GM12878 (cell line): ENCODE data around the gene DSC2. TPM values are rescaled to one million over a fixed set of nuclear protein-coding genes. Genes with fewer than 3 reads are reported as not detected.

ENCODE experiments used
- ATAC-seq: fragments of 200-7000 bp; cut with Tn5 transposase; 3 replicates; pipeline ENCODE4 v1.9.1; 2020; ENCODE audit warnings: mild to moderate bottlenecking, moderate library complexity
- BruUV-seq: library from RNA; stranded (reverse); fragments of 400-500 nt; replicated peaks from 2 replicates; lab custom pipeline; 2021; lab: Mats Ljungman, UMichigan
- CTCF ChIA-PET: fragments of 300-600 bp; sonication (Branson Sonifier 250); formaldehyde crosslinking; extraction: SDS; loops from one replicate; lab custom pipeline; 2021; ENCODE audit warnings: inconsistent platforms; lab: Yijun Ruan, JAX
- POLR2A ChIA-PET: fragments of 350-600 bp; formaldehyde crosslinking; extraction: SDS; loops from one replicate; lab custom pipeline; 2021; ENCODE audit warnings: inconsistent platforms; lab: Charles Lee
- RAD21 ChIA-PET: fragments of 300-600 bp; sonication (Branson Sonifier 250); formaldehyde crosslinking; loops from one replicate; lab custom pipeline; 2023; ENCODE audit warnings: antibody characterized with exemption; ENCODE audit not compliant: unreplicated experiment; lab: Charles Lee
- SMC1A ChIA-PET: fragments of 300-600 bp; sonication (Branson Sonifier 250); formaldehyde crosslinking; loops from one replicate; lab custom pipeline; 2023; ENCODE audit not compliant: unreplicated experiment, uncharacterized antibody; lab: Charles Lee
- DNase-seq: peaks from one replicate; pipeline ENCODE4 v3.0.0-alpha.2; 2011; ENCODE audit warnings: low read depth, low spot score
- FAIRE-seq: peaks from 3 replicates; lab custom pipeline; 2011; peaks lifted over from hg19 to GRCh38; lab: Jason Lieb, UNC
- H2AFZ ChIP-seq: 2 replicates; pipeline ENCODE4 v1.6.0; 2011; ENCODE audit warnings: low read depth, low read length, control low read depth; ENCODE audit not compliant: control insufficient read depth
- H3K27ac ChIP-seq: 2 replicates; pipeline ENCODE4 v1.5.1; 2011; ENCODE audit warnings: control low read depth; ENCODE audit not compliant: control insufficient read depth, insufficient read depth
- H3K27me3 ChIP-seq, 2 experiments: replicated peaks in 1 of 2; 2 replicates each; pipeline versions ENCODE4 v1.6.0 to v1.6.1; 2011; ENCODE audit warnings: low read length in 1 of 2; ENCODE audit not compliant: control insufficient read depth in 2 of 2, insufficient read depth in 2 of 2
- H3K36me3 ChIP-seq, 2 experiments: 2 replicates each; pipeline ENCODE4 v1.5.1; 2011; ENCODE audit warnings: low read length in 1 of 2; ENCODE audit not compliant: control insufficient read depth in 2 of 2, insufficient read depth in 2 of 2
- H3K4me1 ChIP-seq: 2 replicates; pipeline ENCODE4 v1.6.1; 2011; ENCODE audit warnings: mild to moderate bottlenecking, low read length, moderate library complexity, mixed read lengths; ENCODE audit not compliant: control insufficient read depth, insufficient read depth
- H3K4me2 ChIP-seq: 2 replicates; pipeline ENCODE4 v1.6.0; 2011; ENCODE audit warnings: control low read depth; ENCODE audit not compliant: control insufficient read depth, insufficient read depth
- H3K4me3 ChIP-seq: fragments of 200-600 bp; sonication (generic); 2 replicates; pipeline ENCODE4 v1.5.1; 2016
- H3K79me2 ChIP-seq: 2 replicates; pipeline ENCODE4 v1.6.0; 2011; ENCODE audit warnings: low read length; ENCODE audit not compliant: control insufficient read depth, insufficient read depth
- H3K9ac ChIP-seq: 2 replicates; pipeline ENCODE4 v1.8.0; 2011; ENCODE audit warnings: low read length, control low read depth, mixed read lengths; ENCODE audit not compliant: control insufficient read depth, insufficient read depth
- H3K9me3 ChIP-seq: replicated peaks from 3 replicates; pipeline ENCODE4 v1.5.1; 2011; ENCODE audit warnings: mild to moderate bottlenecking, low read length; ENCODE audit not compliant: control insufficient read depth, insufficient read depth
- H4K20me1 ChIP-seq: 2 replicates; pipeline ENCODE4 v1.6.0; 2011; ENCODE audit not compliant: control insufficient read depth, insufficient read depth
- BACH1 ChIP-seq: fragments of 450-650 bp; IDR thresholded peaks from 2 replicates; pipeline ENCODE4 v1.6.1; 2017; ENCODE audit warnings: mild to moderate bottlenecking, borderline replicate concordance
- CBFB ChIP-seq: IDR thresholded peaks from 2 replicates; pipeline ENCODE4 v1.6.1; 2016; ENCODE audit warnings: antibody characterized with exemption, low read depth
- CHD4 ChIP-seq: fragments of 200-600 bp; sonication (generic); IDR thresholded peaks from 2 replicates; pipeline ENCODE4 v1.6.1; 2016; ENCODE audit warnings: mild to moderate bottlenecking
- E2F4 ChIP-seq: IDR thresholded peaks from 2 replicates; pipeline ENCODE4 v1.6.1; 2012; ENCODE audit warnings: low read depth, low read length, improper control_type of control experiment
- HSF1 ChIP-seq: fragments of 150-350 bp; IDR thresholded peaks from 2 replicates; pipeline ENCODE4 v1.6.1; 2014; ENCODE audit warnings: mild to moderate bottlenecking, low read depth, low read length
- IRF3 ChIP-seq: fragments of 450-650 bp; IDR thresholded peaks from 2 replicates; pipeline ENCODE4 v1.6.1; 2014; ENCODE audit warnings: mild to moderate bottlenecking
- LARP7 ChIP-seq: fragments of 450-650 bp; IDR thresholded peaks from 2 replicates; pipeline ENCODE4 v1.6.1; 2017; ENCODE audit warnings: mild to moderate bottlenecking
- MYC ChIP-seq: IDR thresholded peaks from 2 replicates; pipeline ENCODE4 v1.6.1; 2011; ENCODE audit warnings: mild to moderate bottlenecking, low read length, moderate library complexity, inconsistent platforms; ENCODE audit not compliant: insufficient read depth, insufficient replicate concordance, insufficient read length, severe bottlenecking
- NFIC ChIP-seq: IDR thresholded peaks from 2 replicates; pipeline ENCODE4 v1.6.1; 2012; ENCODE audit warnings: low read depth, mild to moderate bottlenecking, inconsistent platforms, low read length, moderate library complexity
- NKRF ChIP-seq: fragments of 450-650 bp; conservative IDR thresholded peaks from 2 replicates; pipeline ENCODE4 v1.6.1; 2017; ENCODE audit warnings: mild to moderate bottlenecking, moderate library complexity
- POLR2A ChIP-seq: IDR thresholded peaks from 2 replicates; pipeline ENCODE4 v1.6.1; 2011; ENCODE audit warnings: low read depth, mild to moderate bottlenecking, low read length
- SMAD5 ChIP-seq: IDR thresholded peaks from 2 replicates; pipeline ENCODE4 v1.6.1; 2016; ENCODE audit warnings: antibody characterized with exemption, low read depth
- WRNIP1 ChIP-seq: IDR thresholded peaks from 2 replicates; pipeline ENCODE4 v1.6.1; 2011; ENCODE audit warnings: low read depth, low read length, improper control_type of control experiment, borderline replicate concordance
- ZNF217 ChIP-seq: fragments of 450-650 bp; IDR thresholded peaks from 2 replicates; pipeline ENCODE4 v1.6.1; 2017; ENCODE audit warnings: antibody characterized with exemption, mild to moderate bottlenecking
- WGBS: methylation state at CpG from one replicate; pipeline ENCODE4 v1.1.6; 2016; ENCODE audit warnings: low lambda C conversion rate; ENCODE audit not compliant: insufficient replicate concordance, insufficient coverage; ENCODE audit errors: missing lambda C conversion rate; 5-methylcytosine and 5-hydroxymethylcytosine counted together
- in situ Hi-C: fragments of 300-500 bp; cut with MboI; formaldehyde crosslinking; loops from 9 replicates; pipeline ENCODE4 v1.14.3; 2018; ENCODE audit warnings: mixed read lengths
- intact Hi-C: fragments of 100-400 bp; cut with micrococcal nuclease; formaldehyde crosslinking; loops from one replicate; pipeline ENCODE4 v1.14.2; 2022; ENCODE audit not compliant: unreplicated experiment
- polyA plus RNA-seq, 11 experiments: library from polyadenylated mRNA; depleted of rRNA in 4 of 11; unstranded in 6 of 11; stranded (reverse) in 5 of 11; fragments of >200 nt; fragmentation: Nextera tagmentation in 4 of 11; fragmentation: Illumina TruSeq in 1 of 11; extraction: Ambion mirVana in 4 of 11; extraction: Trizol in 1 of 11; gene quantifications; 1 replicate in 1 of 11; 2 replicates in 10 of 11; pipeline versions ENCODE4 v1.2.1 to v1.2.3, GENCODE V29; 2011 to 2016; ENCODE audit warnings: inconsistent platforms in 2 of 11, missing spikeins in 2 of 11, low read depth in 1 of 11
- total RNA-seq, 4 experiments: library from RNA; depleted of rRNA in 3 of 4; stranded (reverse); fragments of >200 nt in 3 of 4; fragmentation: Illumina TruSeq in 1 of 4; extraction: Trizol in 1 of 4; gene quantifications; 2 replicates each; pipeline versions ENCODE4 v1.2.1 to v1.2.3, GENCODE V29; 2013 to 2021

The DSC2 gene
- total and polyA plus RNA-seq, 10 of the 15 experiments (the other 5 are each of a cell fraction or from before 2014, with no cell fraction given), result 1.2 to 4.9 (median 3.0) TPM; not detected in 1

GRCh38 chr18:31045599-31045998 lies 56.6 kb downstream of the DSC2 start:
- ChIA-PET POLR2A (no interaction called here), RAD21 (no interaction called here), CTCF (no interaction called here), SMC1A (no interaction called here)
- in situ Hi-C loops (no loop called here), intact Hi-C loops (no loop called here)
- Histone ChIP-seq H3K4me1 (no peaks in the 10 kb centered on the region), H3K79me2 (no peaks in the 10 kb centered on the region), H3K27me3 (peaks cover 2 to 20% of the 10 kb centered on the region in 2 experiments), H3K9ac (no peak overlapping the region), H3K9me3 (peaks cover 6% of the 10 kb centered on the region; the same call in 2 of the 3 replicates), H2AFZ (no peak overlapping the region), H4K20me1 (no peaks in the 10 kb centered on the region), H3K4me3 (no peak overlapping the region), H3K27ac (no peak overlapping the region), H3K4me2 (no peak overlapping the region), H3K36me3 (no peaks in the 10 kb centered on the region)
- no peak for TF ChIP-seq E2F4
- no peak for TF ChIP-seq CBFB
- TF ChIP-seq WRNIP1, result no peak
- no peak for TF ChIP-seq MYC
- TF ChIP-seq LARP7, result no peak
- no peak for TF ChIP-seq POLR2A
- no peak for TF ChIP-seq BACH1
- no peak for TF ChIP-seq CHD4
- DNase-seq (no peak), ATAC-seq (no peak), FAIRE-seq (no peak)
- 48% methylated on average over 6 of the region's 6 CpGs for WGBS
- no TSS peak for BruUV-seq

- peaks cover 6% of the 10 kb centered on the region; the same call in 2 of the 3 replicates for H3K9me3 ChIP-seq
- no peak overlapping the region for H2AFZ ChIP-seq
- DNase-seq (no peak), ATAC-seq (no peak), FAIRE-seq (no peak)
- ChIA-PET RAD21 (no interaction called here), CTCF (no interaction called here), SMC1A (interaction anchor here (0.6 kb wide), 1 partner anchor 1314 kb away, joined by 5 read pairs; no protein-coding TSS in a partner anchor), POLR2A (no interaction called here)
- H3K36me3 ChIP-seq, result no peaks in the 10 kb centered on the region
- no peak for TF ChIP-seq ZNF217
- TF ChIP-seq IRF3, result no peak
- no peak for TF ChIP-seq CHD4
- TF ChIP-seq SMAD5, result no peak
- no peak for TF ChIP-seq NFIC
- TF ChIP-seq NKRF, result no peak
- no peak for TF ChIP-seq HSF1
- no peaks in the 10 kb centered on the region for H4K20me1 ChIP-seq
- H3K4me1 ChIP-seq, result no peaks in the 10 kb centered on the region
- no TSS peak for BruUV-seq
- H3K27me3 ChIP-seq, result peaks cover 2 to 20% of the 10 kb centered on the region in 2 experiments
- no peak overlapping the region for H3K9ac ChIP-seq
- H3K4me3 ChIP-seq, result no peak overlapping the region
- H3K27ac ChIP-seq, result no peak overlapping the region
- WGBS, result 33% methylated on average over 3 of the region's 3 CpGs
- in situ Hi-C loops (no loop called here), intact Hi-C loops (no loop called here)
- no peak overlapping the region for H3K4me2 ChIP-seq
- no peaks in the 10 kb centered on the region for H3K79me2 ChIP-seq
Observed at GRCh38 chr18:31044926-31045325, 57.3 kb downstream of the DSC2 start.
